GM19043 (cell line): ENCODE results near the gene C9orf72.

ENCODE experiments used
- ATAC-seq: cut with Tn5 transposase; IDR thresholded peaks from one replicate; pipeline ENCODE4 v1.9.1; 2021; ENCODE audit warnings: low read depth; ENCODE audit not compliant: unreplicated experiment

C9orf72 gene

DNA sequence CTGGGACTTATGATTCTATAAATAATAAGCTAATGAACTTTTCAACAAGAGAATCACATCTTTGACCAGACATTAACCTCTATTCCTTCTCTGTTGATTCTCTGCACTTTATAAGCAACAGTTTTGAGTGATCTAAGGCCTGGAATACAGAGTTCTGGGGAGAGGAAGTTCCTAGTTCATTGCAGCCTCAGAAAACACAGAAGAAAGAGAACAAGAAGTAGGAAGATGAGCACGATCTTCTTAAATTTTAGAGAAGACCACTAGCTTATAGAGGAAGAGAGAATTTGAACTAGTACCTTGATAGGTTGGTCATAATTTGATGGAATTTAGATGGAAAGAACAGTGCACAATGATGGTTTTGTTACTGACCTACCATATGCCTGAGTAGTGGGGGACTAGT lies 8.5 kb upstream of the C9orf72 start:
- ATAC-seq, result no peak

DNA sequence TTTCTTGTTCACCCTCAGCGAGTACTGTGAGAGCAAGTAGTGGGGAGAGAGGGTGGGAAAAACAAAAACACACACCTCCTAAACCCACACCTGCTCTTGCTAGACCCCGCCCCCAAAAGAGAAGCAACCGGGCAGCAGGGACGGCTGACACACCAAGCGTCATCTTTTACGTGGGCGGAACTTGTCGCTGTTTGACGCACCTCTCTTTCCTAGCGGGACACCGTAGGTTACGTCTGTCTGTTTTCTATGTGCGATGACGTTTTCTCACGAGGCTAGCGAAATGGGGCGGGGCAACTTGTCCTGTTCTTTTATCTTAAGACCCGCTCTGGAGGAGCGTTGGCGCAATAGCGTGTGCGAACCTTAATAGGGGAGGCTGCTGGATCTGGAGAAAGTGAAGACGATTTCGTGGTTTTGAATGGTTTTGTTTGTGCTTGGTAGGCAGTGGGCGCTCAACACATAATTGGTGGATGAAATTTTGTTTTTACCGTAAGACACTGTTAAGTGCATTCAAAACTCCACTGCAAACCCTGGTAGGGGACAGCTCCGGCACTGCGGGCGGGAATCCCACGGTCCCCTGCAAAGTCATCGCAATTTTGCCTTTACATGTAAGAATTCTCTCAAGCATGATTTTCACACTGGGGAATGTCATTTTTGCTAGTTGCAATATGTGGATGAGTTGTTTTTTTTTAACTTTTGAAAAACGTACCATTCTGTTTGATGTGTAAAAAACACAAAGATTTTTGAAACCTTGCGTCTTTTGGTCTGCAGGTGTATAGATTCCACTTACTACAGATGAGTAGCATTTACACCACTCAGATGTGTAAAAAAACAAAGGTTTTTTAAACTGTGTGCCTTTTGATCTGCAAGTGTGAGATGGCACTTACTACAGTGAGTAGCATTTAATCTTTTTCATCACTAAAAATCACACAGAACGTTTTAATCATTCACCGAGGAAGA lies 631 bp upstream of the C9orf72 start:
- peak; percentile 78 for ATAC-seq

DNA sequence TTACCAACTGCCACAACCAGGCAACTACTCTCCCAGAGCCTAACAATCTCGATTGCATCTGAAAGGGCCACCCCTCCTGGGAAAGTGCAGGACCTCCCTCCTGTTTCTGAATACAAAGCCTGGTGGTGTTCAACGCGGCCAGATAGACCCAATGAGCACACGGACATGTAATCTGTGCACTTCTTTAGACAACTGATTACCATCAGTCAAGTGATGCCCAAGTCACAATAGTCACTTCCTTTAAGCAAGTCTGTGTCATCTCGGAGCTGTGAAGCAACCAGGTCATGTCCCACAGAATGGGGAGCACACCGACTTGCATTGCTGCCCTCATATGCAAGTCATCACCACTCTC lies 739 bp downstream of the C9orf72 start:
- ATAC-seq, result peak; percentile 36

DNA sequence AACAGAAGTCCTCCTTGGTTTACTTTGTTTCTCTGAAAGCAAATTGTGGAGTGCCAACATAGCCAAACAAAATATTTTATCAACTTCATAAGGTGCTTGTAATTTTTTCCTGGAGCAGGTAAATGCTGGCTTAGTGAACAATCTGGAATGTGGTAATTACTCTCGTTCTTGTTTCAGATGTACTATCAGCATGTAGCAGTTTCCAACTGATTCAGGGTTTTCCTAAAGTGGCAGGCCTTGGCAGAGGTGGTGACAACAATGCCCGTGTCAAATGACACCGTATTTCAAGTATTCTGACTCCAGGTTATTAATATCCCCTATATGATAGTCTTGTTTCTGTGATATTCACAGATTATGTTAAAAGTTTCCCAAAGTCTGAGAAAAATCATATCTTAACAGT lies 1.2 kb downstream of the C9orf72 start:
- no peak for ATAC-seq

DNA sequence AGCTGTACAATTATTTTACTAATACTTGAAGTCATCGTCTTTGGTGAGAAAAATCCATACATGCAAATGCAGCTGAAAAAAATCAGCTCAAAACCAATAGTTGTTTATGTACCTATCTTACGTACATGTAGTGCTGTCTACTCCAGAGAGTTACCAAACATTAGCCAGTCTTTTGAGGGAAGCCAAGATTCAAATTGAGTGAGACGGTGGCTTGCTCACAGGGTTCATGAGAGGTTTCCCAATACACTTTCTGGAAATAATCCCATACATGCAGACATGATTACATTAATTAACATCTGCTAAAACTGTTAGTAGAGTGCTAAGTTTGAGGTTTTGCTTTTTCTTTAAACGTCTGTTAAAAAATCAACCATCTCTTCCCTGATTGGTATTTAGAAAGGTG lies 2.3 kb downstream of the C9orf72 start:
- ATAC-seq, result no peak

DNA sequence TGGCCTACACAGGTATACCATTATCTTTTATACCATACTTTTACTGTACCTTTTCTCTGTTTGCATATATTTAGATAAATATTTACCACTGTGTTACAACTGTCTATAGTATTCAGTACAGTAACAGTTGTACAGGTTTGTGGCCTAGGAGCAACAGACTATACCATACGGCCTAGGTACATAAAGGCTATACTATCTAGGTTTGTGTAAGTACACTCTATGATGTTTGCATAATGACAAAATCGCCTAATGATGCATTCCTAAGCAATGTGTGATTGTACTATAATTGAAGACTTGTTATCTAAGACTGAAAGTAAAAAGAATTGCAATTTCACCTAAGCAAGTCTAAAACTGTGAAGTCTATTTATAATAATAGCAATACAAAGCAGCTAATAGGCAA lies 3.9 kb downstream of the C9orf72 start:
- ATAC-seq, result no peak

DNA sequence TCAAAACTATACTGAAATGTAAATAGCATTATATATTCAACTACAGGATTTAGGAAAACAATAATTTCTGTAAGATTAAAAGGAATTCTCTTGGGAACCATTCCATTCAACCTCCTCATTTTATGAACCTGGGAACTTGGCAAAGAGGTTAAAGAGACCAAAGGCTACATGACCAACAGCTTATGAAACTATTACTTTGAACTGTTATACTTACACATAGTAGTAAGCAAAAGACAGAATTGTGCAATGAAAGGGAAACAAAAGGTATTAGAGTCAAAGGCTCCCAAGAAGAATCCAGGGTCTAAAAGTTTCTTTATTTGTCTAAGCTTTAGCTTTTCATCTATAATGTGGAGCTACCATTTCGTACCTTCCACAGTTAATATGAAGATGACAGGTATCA lies 7.2 kb downstream of the C9orf72 start:
- ATAC-seq, result no peak

DNA sequence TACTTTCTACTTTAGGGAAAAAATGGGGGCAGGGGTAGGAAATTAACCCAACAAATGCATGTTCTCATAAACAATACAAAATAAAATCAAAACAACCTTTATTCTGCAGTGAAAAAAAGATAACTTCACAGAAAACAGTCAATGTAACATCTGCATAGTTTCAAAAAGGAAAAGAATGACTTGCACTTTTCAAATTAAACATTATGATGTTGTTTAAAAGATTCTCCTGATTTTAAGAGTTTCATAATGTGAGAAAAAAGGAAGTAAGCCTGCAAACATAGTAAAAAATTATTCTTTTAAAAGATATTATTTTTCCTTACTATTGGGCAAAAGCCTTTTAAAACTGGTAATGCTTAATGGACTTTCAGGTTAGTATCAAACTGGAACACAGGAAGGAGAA lies 7.6 kb downstream of the C9orf72 start:
- no peak for ATAC-seq

DNA sequence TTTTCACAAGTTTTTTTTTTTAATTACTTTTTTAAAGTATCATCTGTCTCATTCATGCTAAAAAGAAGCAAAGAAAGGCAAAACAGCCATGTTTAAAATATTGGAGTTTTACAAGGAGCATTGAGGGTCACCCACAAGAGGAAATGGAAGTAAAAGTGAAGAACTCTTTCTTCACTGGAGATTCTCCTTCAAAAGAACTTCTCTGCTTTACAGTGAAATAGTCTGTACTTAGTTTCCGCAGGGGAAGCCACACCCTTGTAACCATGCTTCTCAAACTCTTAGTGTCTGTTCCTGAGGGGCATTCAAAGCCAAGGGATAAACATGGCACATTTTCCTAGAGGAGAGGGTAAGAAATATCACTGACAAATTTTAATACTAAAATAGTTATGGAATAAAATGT lies 8.6 kb downstream of the C9orf72 start:
- ATAC-seq, result no peak

DNA sequence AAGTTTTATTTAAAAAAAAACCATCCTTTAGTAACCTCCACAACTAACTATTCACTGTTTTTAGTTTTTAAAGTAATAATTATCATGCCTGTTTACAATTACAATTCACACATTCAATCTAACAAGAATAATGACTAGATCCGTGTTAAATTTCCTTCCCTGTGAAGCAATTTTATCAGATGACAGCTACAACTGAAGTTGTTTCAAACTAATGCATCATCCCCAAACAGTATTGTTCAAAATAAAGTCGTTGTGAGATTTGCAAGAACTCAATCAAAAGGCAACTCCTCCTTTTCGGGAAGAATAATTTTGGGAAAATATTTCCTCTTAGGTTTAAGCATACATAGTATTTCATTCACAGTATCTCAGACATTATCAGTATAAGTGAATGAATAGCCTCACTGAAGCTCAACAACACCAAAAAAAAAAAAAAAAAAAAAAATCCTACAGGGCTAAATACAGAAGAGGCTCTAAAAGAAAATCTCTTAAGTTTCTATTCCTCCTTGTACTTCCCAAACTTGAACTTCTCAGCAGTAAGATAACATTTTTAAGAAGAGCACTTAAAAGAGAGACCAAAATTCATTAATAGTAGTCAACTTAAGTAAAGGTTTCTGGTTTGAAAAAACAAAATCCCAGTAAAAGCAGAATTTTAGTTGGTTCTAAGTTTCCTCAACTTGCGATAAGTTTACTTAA lies 9.4 kb downstream of the C9orf72 start:
- ATAC-seq, result no peak

DNA sequence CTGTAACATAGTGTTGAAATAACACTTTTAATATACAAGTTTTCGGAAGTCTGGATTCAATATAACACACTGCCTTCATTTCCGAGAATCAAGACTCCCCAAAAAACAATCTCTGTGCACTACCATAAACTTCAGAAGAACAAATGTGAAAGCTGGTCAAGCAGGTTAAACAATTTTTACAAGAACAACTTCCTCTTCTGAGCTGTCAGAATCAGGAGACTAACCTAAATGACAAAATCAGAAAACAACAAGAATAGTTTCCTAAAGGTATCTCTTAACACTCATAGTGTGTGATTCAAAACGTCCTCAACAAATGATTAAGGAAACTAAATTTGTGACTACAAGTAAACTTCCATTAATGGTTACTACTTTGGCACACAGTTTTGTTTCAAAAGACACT lies 11.6 kb downstream of the C9orf72 start:
- ATAC-seq, result no peak

DNA sequence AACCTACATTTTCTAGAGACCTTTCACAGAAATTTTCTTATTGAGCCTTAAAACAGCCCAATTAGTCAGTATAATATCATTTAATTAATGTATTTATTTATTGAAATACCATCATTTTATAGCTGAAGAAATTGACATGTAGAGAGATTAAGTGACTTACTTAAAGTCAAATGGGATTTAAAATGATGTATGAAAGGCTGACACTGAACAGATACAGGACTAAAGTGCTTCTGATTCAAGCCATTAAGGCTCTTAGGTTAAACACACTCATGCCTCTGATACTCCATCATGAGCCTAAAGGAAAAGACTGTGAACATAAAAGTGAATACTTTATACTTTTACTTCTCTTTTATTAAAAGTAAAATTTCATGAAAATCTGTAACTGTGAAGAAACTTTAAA lies 12.8 kb downstream of the C9orf72 start:
- ATAC-seq, result no peak

DNA sequence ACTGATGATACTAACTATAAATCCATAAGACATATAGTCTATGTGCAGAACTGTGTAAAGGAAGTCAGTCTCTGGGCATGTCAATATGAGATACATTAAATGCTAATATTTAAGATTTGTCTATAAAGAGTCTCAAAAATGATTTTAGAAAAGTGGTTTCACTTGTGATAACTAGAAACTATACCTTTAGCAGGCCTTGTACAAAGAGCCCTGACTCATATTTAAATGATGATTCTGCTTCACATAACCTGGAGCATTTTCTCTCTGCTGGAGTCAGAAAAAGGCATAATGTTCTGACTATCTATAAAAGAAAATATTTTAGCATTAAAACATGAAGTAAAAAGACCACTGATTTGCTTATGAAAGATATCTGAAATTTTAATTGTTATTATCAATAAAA lies 15.0 kb downstream of the C9orf72 start:
- ATAC-seq, result no peak

DNA sequence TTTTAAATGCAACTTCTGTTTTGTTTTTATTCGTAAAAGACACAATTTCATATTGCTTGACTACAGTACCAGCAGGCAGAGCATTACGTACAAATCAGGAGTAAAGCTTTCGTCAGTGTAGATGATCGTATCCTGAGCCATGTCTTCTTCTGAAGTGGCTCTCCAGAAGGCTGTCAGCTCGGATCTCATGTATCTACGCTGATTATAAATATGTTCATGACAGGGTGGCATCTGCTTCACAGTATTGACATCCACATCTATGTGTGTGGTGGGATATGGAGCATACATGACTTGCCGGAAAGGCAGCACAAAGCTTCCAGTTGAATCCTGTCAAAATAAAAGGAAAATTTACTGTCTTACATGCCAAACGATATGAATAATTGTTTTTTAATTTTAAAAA lies 16.8 kb downstream of the C9orf72 start:
- no peak for ATAC-seq

DNA sequence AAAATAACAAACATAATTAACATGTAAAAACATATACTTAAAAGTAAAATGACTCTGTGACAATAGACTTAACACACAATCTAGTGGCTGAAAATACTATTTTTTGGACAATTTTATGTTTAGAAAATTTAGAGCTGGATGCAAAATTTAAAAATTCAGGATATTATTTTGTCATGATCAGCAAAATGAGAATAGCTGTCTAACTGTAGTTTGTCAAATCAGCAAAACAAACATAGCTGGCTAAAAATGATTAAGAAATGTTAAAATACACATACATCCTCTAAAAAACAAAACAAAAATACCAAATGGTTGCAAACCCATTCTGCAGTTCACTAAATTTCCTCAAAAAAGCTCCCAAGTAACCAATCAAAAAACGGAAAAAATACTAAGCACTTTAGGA lies 18.6 kb downstream of the C9orf72 start:
- ATAC-seq, result no peak

DNA sequence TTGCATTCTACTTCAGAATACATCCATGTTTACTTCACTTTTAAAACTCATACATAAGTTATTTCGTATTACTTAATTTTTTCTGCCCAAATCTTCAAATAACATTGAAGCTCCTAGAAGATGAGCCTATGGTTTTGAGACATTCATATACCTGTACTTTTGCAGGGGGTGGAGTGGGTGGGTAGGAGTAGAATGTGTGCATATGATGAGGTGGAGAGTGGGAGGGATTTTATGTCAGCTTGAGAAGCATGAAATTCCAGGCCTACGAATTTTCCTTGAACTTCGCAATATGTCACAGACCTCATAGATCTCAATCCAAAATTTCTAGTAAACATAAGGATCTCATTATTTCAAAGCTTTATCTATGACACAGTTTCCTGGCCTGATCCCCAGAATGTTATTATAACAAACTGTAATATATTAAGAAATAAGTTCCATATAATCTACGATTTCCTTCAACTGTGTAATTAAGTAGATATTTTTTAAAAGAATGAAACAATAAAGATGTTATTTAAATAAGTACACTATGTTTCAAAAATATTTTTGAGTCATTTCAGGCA lies 24.0 kb downstream of the C9orf72 start:
- no peak for ATAC-seq

DNA sequence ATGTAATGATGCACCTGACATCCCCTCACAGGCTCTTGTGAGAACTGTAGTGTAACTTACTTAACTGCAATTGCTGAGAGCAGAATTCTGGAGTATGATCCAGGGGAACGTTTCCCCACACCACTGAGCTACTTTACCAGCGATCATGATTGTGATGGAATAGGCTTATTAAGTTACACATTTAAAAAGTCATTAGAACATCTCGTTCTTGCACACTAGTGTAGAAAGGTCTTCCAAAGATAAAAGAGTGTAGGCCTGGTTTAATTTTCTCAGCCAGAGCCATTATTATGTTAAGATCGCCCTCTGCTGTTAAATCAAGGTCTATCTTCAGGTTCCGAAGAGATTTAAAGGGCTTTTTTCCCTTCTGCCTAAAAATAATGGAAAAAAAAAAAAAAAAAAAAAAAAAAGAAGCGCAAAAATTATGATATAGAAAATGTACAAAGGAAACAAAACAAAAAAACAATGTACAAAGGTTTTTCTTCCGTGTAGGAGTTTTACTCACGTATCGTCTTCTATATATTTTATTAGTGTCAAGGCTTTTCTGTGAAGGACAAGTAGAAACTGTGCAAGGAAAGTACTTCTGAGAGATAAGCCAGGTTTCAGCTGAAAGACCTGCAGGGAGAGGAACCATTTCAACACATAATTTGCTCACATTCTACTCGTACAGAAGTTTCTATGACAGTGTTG lies 25.1 kb downstream of the C9orf72 start:
- ATAC-seq, result no peak

DNA sequence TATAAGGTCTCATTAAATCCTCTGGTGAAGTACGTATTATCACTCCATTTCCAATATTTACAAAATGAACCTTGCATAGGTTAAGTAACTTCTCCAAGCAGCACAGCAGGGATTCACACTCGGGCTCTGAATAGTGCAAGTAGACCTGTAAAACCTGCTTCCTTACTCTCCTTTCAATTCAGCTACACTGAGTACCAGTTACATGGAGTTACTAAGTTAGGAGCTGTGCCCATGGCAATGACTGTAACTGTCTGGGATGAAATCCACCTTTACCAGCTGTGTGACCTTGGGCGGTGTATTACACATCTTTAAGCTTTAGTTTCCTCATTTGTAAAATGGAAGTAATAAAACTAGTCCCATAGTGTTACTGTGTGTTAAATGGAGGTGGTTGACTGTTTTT lies 27.8 kb downstream of the C9orf72 start:
- ATAC-seq, result no peak

DNA sequence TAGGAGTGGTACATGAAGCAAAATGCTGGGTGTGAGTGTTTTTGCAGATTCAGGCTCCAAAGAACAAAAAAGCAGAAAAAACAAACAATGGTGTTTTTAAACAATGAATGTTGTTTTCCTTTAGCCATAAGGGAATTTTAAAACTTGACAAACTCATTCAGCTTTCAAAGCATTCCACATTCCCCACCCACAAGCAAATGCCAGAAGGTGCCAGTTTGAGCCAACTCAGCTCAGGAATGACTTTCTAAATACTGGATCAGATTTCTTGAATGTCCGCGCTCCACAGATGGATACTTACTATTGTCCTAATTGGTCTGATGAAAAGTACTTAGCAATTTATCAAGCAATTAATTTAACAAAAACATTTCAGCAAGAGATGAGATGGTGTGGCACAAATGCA lies 30.8 kb downstream of the C9orf72 start:
- no peak for ATAC-seq

DNA sequence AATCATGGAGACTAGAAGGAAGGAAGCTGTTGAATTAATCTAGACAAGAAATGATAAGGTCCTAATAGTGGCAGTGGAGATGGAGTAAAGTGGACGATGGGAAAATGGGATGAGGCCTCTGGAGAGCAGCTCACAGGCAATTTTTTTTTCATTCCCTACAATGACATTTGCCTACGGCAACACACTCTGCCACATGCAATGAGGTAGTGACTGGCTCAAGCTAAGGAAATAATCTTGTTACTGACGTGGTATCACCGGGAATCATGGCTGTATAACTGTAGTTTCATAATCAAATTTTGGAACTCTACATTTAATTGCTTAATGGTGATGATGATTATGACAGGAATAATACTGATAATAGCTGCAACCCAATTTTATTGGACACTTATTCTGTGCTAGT lies 31.5 kb downstream of the C9orf72 start:
- ATAC-seq, result no peak

DNA sequence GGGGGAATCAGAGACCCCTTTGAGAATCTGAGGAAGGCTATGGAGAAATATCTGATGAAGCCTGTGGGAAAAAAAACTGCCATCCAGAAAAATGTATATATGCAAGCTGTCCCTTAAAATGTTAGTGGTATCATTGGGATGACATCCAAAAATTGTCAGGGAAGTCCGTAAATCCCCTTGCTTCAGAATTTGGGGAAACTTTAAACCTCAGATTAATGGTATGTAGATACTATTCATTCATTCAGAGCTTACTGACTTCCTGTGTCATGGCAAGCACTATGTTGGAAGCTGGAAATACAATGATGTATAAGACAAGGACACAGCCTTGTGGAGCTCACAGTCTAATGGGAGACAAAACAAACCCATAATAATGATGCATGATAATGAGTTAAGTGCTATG lies 32.8 kb downstream of the C9orf72 start:
- ATAC-seq, result no peak
